ENCODE results near the gene ATXN7.

DNA sequence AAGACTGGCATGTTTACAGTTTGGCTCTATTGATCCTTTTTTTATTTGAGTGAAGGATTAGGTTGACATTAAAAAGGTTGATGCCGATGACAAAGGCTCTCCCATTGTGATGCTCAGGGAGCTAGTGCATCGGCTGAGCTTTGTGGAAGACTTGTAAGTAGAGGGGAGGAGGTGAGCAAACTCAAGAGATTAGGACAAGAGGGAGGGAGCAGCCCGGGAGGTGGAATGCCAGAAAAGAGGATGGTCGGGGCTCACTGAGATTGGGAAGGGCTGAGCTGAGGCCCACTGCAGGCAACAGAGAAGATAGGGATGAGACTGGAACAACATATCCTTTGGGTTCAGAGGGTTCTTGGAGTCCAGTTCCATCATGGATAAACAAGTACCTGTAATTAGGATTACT, 186.2 kb downstream of the ATXN7 start:
- no peak for TF ChIP-seq CTCF (IDR thresholded peaks at IDR 0.05)
- TF ChIP-seq EP300 (IDR thresholded peaks at IDR 0.05) = no peak
- TF ChIP-seq POLR2A (IDR thresholded peaks at IDR 0.05) = no peak
